CD4-positive, alpha-beta T cell treated with Interleukin-6 at 100 ng/mL for 8 hours (primary cell): ENCODE data around the gene WSB2.
A peak's percentile ranks its signal among the peaks of the same experiment; 100 is the strongest.

Experiments
- DNase-seq: peaks from one replicate; pipeline ENCODE4 v3.0.0-alpha.2; 2020; ENCODE audit warnings: mixed read lengths, low spot score

WSB2 gene

DNA sequence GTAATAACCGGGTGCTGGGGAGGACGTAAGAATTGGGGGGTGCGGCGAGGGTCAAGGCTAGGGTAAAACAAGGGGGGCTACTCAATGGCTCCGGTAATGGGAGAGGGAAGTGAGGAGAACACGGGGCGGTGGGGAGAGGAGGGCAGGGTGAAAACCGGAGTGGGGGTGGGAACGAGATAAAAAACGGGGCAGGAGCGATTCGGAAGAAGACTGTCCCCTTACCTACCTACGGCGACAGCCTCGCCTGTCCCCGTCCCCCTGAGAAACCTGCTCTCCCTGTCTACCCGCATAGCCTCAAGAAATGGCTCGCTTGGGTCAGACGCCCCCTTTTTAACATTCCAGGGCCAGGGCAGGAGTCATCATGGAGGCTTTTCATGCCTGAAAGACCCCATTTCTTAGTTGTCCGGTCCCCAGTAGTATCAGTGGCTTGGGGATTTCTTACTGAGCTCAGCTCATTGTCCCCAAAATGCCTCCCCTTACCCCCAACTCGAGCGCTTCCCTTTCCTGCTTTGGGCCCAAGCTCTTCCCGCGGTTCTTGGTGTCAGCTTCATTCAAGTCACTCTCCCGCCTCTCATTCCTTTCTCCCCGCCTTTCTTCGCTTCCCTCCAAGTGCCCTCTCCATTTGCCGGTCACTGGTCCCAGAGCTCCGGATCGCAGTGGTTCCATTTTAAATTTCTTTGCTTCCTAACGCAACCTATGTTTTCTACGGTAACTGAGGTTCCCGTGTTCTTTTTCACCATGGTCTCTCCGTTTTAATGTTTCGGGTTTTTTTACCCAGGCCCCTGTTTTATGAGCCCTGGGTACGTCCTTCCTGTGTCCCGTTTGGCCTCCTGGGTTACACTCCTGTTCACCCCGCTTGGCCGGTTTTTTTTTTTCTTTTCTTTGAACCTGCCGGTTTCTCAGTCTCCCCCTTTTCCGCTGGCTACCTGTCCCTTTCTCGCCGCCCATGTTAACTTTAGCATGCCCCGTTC is 1.2 kb upstream of the WSB2 start:
- no peak for DNase-seq

DNA sequence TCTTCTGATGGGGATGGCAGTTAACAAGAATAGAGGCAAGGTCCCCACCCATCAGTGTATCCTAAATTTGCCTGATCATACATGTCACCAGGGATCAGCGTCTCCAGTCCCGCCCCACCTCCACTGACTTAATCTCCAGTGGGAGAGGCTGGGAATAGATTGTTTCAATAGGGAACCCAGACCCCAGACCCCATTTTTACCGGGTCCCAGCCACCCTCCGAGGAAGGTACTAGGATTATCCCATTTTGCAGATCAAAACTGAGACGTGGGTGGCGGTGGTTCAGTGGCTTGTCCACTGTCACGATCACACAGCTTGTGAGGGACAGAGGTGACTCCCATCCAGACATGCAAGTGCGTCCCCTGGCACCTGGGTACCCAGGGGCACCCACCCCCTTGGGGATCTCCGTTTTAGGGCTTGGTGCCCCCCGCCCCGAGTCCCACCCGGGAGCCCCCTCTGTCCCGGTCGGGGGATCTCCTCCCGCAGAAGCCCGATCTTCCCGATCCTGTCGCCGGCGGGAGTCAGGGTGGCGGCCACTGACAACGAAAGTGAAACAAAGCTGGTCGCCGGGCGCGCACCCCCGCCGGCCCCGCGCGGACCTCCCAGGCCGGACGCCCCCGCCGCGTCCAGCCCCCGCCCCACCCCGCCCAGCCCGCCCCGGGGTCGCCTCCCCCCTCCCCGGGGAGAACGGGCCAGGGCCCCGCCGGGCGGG is 523 bp downstream of the WSB2 start:
- DNase-seq = no peak

GRCh38 chr12:118059341-118060191 is 1.4 kb downstream of the WSB2 start:
- DNase-seq = no peak

GRCh38 chr12:118058881-118059280 is 2.1 kb downstream of the WSB2 start:
- DNase-seq = no peak

DNA sequence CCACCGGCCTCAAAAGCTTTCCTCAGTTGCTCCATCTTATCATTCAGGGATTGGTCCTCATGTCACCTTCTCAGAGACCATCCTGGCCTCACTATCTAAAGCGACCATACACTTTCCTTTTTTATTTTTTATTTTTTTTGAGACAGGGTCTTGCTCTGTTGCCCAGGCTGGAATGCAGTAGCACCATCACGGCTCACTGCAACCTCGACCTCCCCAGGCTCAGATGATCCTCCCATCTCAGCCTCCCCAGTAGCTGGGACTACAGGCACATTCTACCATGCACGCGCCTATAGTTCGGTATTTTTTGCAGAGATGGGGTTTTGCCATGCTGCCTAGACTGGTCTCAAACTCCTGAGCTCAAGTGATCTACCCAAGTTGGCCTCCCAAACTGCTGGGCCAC is 2.8 kb downstream of the WSB2 start:
- DNase-seq = no peak

DNA sequence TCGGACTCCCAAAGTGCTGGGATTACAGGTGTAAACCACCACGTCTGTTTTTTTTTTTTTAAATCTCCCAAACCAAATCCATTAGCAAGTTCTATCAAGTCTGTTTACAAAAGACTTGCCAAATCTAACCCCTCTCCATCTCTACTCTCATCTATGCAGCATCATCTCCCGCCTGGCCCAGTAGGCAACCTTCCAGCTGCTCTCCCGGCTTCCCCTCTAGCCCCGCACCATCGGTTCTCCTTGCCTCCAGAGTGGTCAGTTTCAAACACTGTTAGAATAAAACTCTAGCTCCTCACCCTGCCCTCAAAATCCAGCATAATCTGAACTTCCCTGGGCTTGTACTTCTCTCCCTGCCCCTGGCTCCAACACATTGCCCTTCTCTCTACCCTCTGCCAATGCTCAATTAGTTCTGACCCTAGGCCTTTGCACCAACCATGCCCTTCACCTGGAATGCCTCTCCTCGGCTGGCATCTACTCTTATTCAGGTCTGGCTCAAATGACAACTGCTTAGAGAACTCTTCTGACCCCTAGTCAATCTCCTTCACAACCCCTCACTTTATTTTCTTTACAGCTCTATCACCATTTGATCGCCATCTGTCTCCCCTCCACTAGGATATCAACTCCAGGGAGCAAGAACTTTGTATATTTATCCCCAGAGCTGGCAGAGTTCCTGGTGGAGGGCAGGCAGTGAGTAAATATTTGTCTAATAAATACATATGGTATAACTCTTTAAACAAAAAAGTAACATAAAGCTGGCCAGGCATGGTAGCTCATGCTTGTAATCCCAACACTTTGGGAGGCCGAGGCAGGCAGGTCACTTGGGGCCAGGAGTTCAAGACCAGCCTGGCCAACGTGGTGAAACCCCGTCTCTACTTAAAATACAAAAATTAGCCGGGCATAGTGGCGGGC is 4.9 kb downstream of the WSB2 start:
- DNase-seq = no peak

- DNase-seq = peak; percentile 59
These were observed 5.8 kb downstream of the WSB2 start for GRCh38 chr12:118055144-118055557.

DNA sequence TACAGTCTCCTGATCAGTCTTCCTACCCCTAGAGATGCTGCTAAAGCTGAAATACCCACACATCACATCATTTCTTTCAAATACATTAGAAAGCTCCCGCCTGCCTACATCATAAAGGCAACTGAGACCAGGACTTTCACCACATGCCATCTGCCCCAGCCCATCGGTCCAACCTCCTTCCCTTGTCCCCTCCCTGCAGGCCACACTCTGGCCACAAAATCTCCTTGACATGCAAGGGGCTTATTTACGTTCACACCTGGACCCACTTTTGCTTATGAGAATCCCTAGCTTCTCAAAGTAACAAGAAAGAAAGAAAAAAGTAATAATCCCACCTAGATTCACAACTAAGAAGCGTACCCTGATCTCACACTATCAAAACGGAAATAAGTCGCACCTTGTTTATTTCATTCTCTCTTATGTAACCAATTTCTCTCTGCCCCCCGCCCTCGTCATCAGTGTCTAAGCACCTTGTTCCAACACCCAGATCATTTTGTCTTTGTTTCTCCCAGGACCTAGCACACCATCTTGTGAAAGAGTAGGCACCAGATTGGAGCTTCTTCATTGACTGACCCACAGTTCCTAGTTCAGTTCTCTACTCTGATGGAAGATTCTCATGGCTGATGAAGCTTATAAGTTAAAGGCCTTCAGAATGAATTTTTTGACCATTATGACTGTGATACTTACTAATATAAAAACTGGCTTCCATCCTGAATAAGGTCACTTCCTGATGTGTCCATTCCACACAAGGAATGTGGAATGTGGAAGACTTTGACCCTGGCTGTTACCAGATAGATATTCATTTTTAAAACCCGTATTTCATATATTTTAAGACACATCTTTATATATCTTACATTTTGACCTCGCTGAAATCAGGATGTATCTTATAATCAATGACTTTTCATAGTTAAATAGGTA is 7.7 kb downstream of the WSB2 start:
- no peak for DNase-seq

DNA sequence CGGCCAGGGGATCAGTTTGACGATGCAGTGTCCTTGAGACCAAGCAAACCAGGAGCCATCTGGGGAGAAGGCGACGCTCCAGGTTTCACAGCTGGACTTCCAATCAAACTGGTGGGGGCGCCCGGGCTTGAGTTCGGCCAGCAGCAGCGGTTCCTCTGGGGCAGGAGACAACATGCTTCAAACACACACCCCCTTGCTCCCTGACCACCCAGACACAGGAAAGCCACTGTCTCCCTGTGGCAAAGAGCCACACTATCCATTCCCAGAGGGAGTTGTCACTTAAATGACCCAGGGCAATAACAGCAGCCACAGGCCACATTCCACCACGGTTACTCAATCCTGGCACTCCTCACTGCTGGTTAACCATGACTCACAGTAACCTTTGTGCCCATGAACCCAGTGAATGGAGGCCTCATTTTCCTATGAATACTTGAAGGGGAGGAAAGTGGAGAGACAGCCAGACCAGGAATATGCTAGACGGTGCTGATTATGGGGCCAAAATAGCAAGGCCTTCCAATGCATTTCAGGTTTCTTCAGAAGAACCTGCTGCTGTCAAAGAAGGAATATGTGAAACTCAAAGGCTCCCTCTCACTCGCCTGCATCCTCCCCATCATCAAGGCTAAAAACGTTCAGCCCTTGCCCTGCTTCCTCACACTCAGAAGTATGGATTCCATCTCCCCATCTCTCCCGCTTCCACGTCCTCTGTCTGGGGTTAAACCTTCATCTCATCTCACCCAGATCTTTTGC is 8.5 kb downstream of the WSB2 start:
- DNase-seq = no peak

DNA sequence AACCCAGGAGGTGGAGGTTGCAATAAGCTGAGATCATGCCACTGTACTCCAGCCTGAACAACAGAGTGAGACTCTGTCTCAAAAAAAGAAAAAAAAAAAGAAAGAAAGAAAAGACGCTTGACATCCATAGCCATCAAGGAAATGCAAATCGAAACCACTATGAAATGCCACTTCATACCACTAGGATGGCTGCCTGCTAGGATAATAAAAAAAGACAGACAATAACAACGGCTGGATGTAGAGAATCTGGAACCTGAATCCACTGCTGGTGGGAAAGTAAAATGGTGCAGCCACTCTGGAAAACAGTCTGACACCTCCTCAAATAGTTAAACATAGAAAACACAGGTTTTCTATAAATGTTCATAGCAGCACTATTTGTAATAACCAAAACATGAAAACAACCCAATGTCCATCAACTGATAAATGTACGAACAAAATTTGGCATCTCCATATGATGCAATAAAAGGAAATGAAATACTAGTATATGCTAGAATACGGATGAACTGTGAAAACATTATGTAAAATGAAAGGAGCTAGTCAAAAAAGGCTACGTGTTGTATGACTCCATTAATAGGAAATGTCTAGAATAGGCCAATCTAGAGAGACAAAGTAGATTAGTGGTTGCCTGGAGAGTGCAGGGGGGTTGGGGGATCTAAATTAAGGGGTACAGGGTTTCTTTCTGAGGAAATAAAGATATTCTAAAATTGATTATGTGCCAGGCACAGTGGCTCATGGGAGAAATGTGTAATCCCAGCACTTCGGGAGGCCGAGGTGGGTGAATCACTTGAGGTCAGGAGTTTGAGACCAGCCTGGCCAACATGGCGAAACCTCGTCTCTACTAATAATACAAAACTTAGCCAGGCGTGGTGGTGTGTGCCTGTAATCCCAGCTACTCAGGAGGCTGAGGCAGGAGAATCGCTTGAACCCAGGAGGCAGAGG is 9.7 kb downstream of the WSB2 start:
- no peak for DNase-seq

DNA sequence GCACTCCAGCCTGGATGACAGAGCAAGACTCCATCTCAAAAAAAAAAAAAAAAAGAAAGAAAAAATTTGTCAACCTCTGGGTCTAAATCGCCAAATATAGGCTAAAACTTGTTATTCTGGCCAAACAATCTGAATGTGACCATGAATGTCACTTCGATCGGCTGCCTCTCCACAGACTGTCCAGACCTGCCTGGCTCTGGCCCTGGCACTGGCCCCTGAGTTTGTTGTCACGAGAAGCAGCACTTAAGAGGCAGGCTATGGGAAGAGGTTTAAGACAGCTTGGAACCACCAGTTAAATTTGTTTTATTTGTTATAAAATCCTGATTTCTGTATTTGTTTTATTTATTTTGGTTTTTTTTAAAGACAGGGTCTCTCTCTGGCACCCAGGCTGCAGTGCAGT is 14.5 kb downstream of the WSB2 start:
- DNase-seq = no peak

GRCh38 chr12:118044577-118044976 is 16.4 kb downstream of the WSB2 start:
- DNase-seq = no peak

GRCh38 chr12:118044075-118044474 is 16.9 kb downstream of the WSB2 start:
- DNase-seq = no peak

DNA sequence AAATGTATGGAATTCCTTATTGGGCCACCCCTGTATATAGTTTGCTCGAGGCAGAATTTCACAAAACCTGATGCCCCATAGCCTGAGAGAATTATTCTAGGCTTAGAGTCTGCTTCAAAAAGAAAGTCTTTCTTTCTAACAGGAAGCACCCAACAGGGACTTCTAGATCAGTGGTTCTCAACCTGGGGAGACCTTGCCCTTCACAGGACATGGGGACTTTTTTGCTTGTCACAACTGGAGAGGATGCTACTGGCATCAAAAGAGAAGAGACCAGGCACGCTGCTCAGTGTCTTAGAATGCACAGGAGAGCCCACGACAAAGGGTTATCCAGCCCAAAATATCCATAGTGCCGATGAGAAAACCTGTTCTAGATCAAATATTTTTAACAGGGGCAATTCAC is 18.9 kb downstream of the WSB2 start:
- no peak for DNase-seq

- no peak for DNase-seq
These were observed 22.8 kb downstream of the WSB2 start for GRCh38 chr12:118038137-118038536.

DNA sequence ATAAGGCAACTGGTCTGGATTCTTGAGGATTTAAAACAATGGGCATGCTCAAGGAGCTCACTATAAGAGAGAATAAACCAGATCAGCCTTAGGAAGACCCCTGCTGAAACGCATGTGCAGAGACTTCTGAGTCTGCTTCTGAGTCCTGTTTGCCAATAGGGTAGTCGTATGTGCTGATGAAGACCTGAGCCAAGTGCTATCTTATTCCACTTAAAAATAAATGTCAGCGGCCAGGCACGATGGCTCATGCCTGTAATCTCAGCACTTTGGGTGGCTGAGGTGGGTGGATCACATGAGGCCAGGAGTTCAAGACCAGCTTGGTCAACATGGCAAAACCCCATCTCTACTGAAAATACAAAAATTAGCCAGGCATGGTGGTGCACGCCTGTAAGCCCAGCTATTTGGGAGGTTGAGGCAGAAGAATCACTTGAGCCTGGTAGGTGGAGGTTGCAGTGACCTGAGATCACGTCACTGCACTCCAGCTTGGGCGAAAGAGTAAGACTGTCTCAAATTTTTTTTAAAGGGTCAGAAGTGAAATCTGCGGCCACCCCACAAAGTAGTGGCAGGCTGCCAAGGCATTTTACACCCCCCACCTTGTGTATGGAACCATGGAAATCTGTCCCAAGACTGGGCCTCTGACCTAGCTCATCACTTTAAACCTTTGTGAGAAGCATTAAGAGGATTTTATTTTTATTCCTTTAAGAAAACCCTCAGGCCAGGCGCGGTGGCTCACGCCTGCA is 24.1 kb downstream of the WSB2 start:
- no peak for DNase-seq

DNA sequence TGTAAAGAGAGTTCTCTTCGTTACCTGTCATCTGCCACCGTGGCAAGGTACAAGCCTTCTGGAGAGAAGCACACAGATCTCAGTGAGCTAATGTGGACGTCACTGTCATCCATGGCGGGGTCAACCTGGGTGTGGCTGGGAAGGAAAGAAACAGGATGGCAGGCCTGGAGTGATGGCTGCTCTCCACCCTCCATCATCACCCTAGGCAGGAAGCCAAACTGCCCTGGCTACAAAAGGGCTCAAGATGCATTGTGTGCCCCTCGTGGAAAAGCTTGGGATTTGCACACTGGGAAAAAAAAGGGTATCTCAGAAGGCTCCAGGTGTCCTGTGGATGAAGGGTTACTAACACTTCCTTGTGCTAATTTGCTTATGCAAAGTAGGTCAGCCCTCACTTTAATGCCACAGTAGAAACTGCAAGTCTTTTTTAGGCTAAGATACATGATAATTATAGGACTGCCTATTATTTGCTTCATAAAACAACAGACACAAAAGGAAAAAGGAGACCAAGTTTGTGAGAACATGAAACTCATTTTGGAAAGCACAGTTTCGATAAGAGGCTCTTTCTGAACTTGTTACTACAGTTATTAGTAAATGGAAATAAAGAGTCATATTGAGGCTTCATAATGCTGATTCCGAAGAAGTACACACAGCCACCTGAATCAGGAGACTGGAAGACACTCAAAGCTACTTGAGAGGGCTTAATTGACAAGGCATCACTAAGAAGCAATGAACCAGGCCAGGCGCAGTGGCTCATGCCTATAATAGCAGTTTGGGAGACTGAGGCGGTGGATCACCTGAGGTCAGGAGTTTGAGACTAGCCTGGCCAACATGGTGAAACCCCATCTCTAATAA is 25.6 kb downstream of the WSB2 start:
- no peak for DNase-seq
